GM12874 (cell line): Measurements from ENCODE around the gene PRKCD.

Experiments used
- TF ChIP-seq, protein P1 (sequence below): IDR thresholded peaks from 2 replicates; pipeline ENCODE4 v1.5.1; 2011; ENCODE audit warnings: low read depth, mild to moderate bottlenecking, control low read depth, low read length, moderate library complexity; ENCODE audit not compliant: insufficient read depth

Gene PRKCD

DNA sequence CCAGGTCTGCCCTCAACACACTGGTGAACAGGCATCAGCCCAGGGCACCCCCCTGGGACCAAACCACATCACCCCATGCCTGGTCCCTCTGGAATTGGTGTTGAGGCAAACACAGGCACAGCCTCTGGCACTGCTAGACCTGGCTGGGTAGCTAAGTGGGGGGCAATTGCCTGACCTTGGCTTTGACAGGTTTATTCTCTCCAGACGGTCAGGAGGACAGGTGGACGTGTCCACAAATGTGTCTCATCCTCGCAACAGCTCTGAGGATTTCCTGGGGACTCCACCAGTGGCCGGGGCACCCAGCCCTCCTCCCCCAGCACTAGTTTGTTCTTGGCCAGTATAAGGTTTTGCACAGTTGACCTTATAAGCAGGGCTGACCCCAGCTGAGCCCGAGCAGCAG, 63.5 kb downstream of the PRKCD start:
- TF ChIP-seq, protein P1, sequence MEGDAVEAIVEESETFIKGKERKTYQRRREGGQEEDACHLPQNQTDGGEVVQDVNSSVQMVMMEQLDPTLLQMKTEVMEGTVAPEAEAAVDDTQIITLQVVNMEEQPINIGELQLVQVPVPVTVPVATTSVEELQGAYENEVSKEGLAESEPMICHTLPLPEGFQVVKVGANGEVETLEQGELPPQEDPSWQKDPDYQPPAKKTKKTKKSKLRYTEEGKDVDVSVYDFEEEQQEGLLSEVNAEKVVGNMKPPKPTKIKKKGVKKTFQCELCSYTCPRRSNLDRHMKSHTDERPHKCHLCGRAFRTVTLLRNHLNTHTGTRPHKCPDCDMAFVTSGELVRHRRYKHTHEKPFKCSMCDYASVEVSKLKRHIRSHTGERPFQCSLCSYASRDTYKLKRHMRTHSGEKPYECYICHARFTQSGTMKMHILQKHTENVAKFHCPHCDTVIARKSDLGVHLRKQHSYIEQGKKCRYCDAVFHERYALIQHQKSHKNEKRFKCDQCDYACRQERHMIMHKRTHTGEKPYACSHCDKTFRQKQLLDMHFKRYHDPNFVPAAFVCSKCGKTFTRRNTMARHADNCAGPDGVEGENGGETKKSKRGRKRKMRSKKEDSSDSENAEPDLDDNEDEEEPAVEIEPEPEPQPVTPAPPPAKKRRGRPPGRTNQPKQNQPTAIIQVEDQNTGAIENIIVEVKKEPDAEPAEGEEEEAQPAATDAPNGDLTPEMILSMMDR = no peak

DNA sequence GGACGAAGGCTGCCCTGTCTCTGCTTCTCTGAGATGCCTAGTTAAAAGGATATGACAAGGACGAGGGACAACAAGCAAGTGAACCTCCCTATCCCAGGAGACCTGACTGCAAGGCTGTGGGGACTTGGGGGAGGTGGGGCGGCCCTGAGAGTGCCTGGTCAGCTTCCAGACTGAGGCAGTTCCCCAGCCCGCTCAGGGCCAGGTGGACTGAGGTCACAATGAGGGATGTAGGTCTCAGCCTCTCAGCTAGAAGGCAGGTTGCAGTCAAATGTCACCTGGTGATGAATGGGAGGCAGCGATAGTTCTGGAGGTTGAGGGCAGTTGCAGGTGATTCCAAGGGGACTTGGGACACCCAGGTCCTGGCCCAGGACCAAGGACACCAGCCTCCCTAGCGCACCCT, 64.2 kb downstream of the PRKCD start:
- TF ChIP-seq, protein P1 = no peak

DNA sequence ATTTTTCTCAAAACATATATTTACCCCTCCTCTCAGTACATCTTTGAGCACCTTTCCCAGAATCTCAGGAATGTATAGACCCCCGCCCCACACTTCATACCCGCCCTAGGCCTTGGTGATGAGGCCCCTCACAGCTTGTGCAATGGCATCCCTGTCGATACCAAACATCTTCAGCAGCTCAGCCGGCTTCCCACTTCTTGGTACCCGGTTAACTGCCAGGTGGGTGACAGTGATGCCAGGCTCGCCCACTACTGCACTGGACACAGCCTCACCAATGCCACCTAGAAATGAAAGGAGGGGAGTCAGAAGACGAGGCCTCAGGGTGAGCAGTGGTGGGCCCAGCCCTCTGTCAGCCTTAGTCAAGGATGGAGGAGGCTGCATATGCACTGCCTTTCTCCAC, 64.6 kb downstream of the PRKCD start:
- TF ChIP-seq, protein P1 = no peak

DNA sequence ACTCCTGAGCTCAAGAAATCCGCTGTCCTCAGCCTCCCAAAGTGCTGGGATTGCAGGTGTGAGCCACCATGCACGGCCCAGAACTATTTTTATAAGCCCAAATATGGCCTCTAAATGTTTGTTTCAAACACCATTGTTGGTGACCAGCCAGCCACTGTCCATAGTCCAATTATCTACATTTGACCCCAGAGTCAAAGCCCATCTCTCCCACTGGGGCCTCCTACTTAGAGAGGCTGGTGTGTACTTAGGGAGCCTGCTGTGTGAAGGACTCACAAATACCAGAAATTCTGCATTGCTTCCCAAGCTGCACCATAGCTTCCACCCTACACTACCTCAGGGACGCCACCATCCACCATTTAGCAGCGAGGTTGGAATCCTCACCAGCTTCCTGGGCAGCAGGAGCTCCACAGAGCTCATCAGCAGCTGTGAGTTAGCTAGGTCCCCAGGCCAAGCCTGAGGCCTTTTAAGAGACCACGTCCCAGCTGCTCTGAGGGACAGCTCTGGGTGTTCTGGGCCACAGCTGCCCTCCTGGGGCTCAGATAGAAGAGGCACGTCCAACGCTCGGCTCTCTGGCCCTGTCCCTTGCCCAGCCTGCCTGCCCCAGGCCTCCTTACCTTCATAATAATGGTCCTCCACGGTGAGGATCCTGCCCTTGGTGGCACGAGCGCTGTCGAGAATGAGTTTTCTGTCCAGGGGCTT, 65.3 kb downstream of the PRKCD start:
- TF ChIP-seq, protein P1 = no peak

DNA sequence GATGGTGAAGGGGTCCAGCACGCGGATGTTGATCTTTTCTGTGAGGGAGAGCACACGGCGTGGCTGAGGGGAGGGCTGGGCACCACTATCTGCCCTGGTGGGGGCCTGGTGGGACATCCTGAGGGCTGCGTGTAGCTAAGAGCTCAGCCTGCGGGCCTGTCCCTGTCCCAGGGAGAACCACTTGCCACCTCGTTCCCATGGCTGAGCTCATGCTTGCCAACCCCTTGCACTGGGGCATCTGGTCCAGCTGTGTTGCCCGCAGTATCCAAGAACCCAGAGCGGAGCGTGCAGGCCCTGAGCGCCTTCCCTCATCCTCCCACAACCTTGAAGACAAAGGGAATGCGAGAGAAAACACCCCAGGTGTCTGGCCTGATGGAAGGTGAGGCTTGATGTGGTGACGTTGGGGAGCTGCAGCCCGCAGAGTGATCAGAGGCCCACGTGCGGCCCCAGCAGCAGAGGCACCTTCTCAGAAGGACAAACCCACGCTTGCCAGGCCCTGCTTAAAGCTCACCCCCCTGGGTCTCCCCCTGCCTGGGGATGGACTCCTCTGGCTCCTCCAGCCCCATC, 65.9 kb downstream of the PRKCD start:
- TF ChIP-seq, protein P1 = no peak

DNA sequence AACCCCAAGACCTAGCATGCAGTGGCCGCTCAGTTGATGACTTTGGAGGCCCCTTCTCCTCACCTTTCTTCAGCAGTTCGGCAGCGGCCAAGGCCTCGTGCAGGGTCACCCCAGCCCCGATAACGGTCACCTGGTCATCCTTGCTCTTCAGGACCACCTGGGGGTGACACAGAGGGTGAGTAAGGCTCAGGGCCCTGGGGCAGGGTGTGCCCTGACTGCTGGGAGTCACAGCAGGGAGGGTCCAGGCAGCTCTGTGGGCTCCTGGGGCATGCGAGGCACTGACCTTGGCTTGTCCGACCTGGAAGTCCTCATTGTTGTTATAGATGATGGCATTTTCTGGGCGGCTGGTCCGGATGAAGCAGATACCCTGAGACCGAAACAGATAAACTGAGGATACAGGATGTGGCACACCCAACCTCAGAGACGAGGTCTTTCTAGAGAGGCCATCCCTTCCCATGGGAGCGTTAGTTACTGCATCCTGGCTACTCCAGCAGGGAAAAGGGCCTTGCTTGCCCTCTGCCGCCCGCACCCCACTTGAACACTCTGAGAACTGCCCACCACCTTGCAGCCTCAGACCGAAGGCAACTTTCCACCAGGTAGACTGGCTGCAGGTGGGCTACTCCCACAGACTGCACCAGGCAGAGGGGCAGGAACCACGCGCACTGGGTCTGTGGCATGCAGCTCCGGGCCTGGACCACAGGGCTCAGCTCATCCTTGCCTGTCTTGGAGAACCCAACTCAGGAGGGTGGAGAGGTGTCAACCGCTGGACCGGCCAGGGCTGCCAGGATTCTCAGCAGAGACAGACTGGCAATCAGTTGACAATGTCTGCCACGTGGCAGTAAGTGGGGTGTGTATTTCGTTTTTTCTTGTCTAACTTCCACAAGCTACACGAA, 67.2 kb downstream of the PRKCD start:
- TF ChIP-seq, protein P1 = no peak

DNA sequence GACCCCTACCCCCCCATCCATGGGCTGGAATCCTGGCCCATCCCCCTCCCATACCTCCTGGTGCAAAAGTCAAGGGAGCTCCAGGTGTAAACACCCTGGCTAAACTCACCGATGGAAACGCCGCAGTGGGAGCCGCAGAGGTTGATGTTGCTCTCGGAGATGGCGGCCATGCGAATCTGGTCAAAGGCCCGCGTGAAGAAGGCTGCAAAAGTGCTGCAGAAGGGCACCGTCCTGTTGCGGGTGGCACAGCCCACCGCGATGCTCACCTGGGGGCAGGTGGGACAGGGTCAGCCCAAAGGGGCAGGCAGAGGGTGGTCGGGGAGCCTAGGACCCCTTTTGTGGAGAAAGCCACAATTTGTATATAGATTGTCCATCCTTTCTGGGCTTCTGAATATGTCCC, 68.2 kb downstream of the PRKCD start:
- TF ChIP-seq, protein P1 = no peak
